Neuron (in vitro differentiated cells): ENCODE results near the gene NHSL1.

Experiments
- H2AFZ ChIP-seq: one replicate; pipeline ENCODE4 v1.6.1; 2013; ENCODE audit warnings: low read depth, mild to moderate bottlenecking, inconsistent platforms, low read length, moderate library complexity
- H3K27me3 ChIP-seq: one replicate; pipeline ENCODE4 v1.6.1; 2013; ENCODE audit warnings: low read length; ENCODE audit not compliant: insufficient read depth
- H3K36me3 ChIP-seq: one replicate; pipeline ENCODE4 v1.6.1; 2013; ENCODE audit warnings: low read length; ENCODE audit not compliant: insufficient read depth
- H3K4me1 ChIP-seq: one replicate; pipeline ENCODE4 v1.6.1; 2013; ENCODE audit warnings: low read length; ENCODE audit not compliant: insufficient read depth
- H3K4me3 ChIP-seq: 2 replicates; pipeline ENCODE4 v1.5.1; 2013; ENCODE audit warnings: mild to moderate bottlenecking, low read length, moderate library complexity
- H3K9me3 ChIP-seq: one replicate; pipeline ENCODE4 v1.6.1; 2013; ENCODE audit warnings: low read length

NHSL1 gene

GRCh38 chr6:138383776-138384175 lies 115.5 kb downstream of the NHSL1 start:
- no peaks in the 10 kb centered on the region for H3K36me3 ChIP-seq
- H3K4me3 ChIP-seq = no peak overlapping the region
- no peaks in the 10 kb centered on the region for H3K4me1 ChIP-seq
- peaks cover 5% of the 10 kb centered on the region for H3K27me3 ChIP-seq
- no peaks in the 10 kb centered on the region for H3K9me3 ChIP-seq
- H2AFZ ChIP-seq = no peak overlapping the region

DNA sequence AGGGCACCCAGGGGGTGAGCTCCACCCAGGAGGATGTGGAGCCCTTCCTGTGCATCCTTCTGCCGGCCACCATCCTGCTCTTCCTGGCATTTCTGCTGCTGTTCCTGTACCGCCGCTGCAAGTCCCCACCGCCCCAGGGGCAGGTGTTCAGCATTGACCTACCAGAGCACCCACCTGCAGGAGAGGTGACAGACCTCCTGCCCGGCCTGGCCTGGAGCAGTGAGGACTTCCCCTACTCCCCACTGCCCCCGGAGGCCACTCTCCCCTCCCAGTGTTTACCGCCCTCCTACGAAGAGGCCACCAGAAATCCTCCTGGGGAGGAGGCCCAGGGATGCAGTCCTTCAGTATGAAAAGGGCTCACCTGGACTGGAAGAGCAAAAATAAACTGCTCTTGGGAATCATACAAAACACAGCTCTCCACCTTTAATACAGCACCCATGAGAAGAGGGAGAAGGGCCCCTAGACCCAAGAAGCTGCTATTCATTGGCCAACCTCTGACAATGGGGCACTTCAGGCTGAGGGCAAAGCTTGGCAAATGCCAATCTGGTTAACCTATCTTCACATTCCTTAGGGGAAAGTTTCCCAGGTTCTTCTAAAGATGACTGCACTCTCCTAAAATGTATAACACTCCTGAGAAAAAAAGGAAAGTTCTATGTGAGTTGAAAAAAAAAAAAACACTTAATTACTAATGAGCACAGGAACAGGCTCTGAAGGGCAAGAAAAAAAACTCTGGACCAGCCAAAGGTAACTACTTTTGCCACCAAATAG lies 116.6 kb downstream of the NHSL1 start:
- Histone ChIP-seq H3K36me3 (no peaks in the 10 kb centered on the region), H3K4me3 (no peak overlapping the region), H3K9me3 (no peaks in the 10 kb centered on the region), H3K4me1 (no peaks in the 10 kb centered on the region), H3K27me3 (peaks cover 5% of the 10 kb centered on the region), H2AFZ (no peak overlapping the region)

DNA sequence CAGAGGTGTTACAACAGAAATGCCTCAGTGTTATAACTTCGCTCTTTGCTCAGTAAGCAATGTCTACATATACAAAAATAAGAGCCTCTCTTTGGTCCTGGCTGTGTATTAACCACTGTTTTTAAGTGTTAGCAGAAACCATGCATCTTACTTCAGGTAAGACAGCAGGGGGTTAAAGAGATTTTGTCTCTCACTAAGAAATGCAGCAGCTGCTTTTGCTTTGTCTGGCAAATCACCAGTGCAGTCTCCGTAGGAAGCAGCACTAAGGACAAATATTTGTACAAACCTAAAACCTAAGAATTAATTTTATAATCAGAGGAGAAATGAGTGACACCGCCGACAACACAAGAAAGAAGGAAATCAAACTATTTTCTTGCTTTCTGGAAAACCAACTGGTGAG lies 120.8 kb downstream of the NHSL1 start:
- Histone ChIP-seq H3K27me3 (peaks cover 3% of the 10 kb centered on the region), H3K9me3 (no peaks in the 10 kb centered on the region), H3K36me3 (no peaks in the 10 kb centered on the region), H3K4me1 (no peaks in the 10 kb centered on the region), H3K4me3 (no peak overlapping the region), H2AFZ (no peak overlapping the region)

GRCh38 chr6:138377844-138378243 lies 121.5 kb downstream of the NHSL1 start, which contains the start of gene SMIM28:
SMIM28 (plus strand) TSS chr6:138377905; CDS start chr6:138378073, 168 bp downstream.
- Histone ChIP-seq H3K36me3 (no peaks in the 10 kb centered on the region), H2AFZ (no peak within 1 kb of the TSS), H3K4me3 (no peak within 1 kb of the TSS), H3K4me1 (no peaks in the 10 kb centered on the region), H3K27me3 (peaks cover 3% of the 10 kb centered on the region), H3K9me3 (no peaks in the 10 kb centered on the region)

DNA sequence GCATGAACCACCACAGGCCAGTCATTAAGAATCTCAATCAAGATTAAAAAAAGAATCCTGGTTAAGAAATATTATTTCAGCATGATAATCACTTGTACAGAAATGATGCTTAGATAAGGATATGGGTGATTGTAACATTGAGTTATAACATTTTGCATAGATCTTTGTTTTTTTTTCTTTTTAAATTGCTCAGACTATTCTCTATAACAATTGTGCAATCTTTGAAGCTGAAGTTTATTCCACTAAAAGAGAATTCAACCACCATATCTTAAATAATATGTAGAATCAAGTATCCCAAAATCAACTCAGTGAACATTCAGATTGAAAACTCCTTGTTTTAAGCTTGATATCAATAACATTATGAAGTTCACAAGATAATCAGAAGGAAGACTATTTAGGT lies 122.3 kb downstream of the NHSL1 start:
- Histone ChIP-seq H2AFZ (no peak overlapping the region), H3K4me1 (no peaks in the 10 kb centered on the region), H3K27me3 (peaks cover 3% of the 10 kb centered on the region), H3K9me3 (no peaks in the 10 kb centered on the region), H3K4me3 (no peak overlapping the region), H3K36me3 (no peaks in the 10 kb centered on the region)

DNA sequence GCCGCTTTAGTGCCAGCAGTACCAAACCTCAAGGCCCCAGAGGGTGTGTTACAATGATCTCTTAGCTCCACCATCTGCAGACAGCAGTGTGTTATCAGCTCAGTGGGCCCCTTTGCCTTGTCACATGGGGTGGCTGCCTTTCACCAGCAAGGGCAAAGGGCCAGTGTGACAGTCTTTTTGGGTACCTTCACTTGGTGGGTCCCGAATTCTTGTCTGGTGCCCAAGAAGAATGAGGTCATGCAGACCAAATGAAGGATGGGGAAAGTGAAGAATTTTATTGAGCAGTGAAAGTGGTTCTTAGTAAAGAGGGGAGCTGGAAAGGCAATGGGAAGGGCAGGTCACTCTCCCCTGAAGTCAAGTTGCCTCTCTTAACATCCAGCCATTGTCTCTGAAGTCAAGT lies 124.5 kb downstream of the NHSL1 start:
- Histone ChIP-seq H3K9me3 (no peaks in the 10 kb centered on the region), H3K27me3 (peaks cover 3% of the 10 kb centered on the region)

GRCh38 chr6:138374230-138374629 lies 125.1 kb downstream of the NHSL1 start:
- Histone ChIP-seq H2AFZ (no peak overlapping the region), H3K27me3 (peaks cover 3% of the 10 kb centered on the region), H3K4me3 (no peak overlapping the region), H3K36me3 (no peaks in the 10 kb centered on the region), H3K9me3 (no peaks in the 10 kb centered on the region), H3K4me1 (no peaks in the 10 kb centered on the region)

More for the DNA sequence above, 124.5 kb downstream of the NHSL1 start:
- Histone ChIP-seq H3K4me3 (no peak overlapping the region), H3K36me3 (no peaks in the 10 kb centered on the region), H3K4me1 (no peaks in the 10 kb centered on the region), H2AFZ (no peak overlapping the region)

- Histone ChIP-seq H3K36me3 (no peaks in the 10 kb centered on the region), H3K27me3 (peaks cover 3% of the 10 kb centered on the region), H2AFZ (no peak overlapping the region), H3K4me3 (no peak overlapping the region), H3K4me1 (no peaks in the 10 kb centered on the region), H3K9me3 (no peaks in the 10 kb centered on the region)
Observed at GRCh38 chr6:138372711-138373463, 126.4 kb downstream of the NHSL1 start.
